SKM-1 treated with dmso at 0.1 percent for 144 hours (cell line): Measurements from ENCODE around the gene LZTFL1.

ENCODE experiments used
- DNase-seq: peaks from one replicate; lab custom pipeline; 2025; ENCODE audit not compliant: unreplicated experiment; lab: John Stamatoyannopoulos, UW

The LZTFL1 gene

DNA sequence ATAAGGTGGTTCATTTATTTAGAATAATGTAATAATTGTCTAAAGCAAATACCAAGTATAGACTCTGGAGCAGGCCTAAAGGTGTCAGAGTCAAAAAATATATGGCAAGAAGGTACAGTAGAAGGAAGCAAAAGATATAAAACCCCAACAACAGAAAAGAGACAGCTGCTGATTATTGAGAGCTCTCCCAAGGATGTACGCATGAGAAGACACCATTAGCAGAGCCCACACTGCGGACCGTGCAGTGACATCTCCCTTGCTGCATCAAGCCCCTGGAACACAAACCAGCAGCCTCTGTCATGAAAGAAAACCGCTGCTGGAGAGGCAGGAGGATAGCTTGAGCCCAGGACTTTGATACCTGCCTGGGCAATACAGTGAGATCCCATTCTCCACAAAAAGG, 27.6 kb downstream of the LZTFL1 start:
- DNase-seq: no peak

- no peak for DNase-seq
These were observed 34.0 kb downstream of the LZTFL1 start for GRCh38 chr3:45807681-45808540.

- no peak for DNase-seq
These were observed 34.8 kb downstream of the LZTFL1 start for GRCh38 chr3:45807133-45807532.

DNA sequence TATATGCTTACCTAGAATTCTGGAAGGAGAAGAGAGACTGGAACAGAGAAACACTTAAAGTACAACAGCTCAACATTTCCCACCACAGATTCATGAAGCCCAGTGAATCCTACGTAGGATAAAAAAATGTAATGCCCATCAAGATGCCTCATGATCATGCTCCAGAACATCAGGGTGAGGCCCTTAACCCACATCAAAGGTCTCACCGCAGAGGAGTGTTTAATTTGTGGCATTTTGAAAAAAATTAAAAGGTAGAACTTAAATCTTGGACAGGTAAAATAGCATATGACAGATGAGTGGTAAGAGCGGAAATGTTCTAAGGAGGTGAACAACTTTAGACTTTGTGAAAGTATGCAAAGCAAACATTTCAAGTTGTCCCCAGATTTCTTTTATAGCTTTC, 35.8 kb downstream of the LZTFL1 start:
- no peak for DNase-seq

GRCh38 chr3:45803252-45803935, 38.5 kb downstream of the LZTFL1 start:
- no peak for DNase-seq

DNA sequence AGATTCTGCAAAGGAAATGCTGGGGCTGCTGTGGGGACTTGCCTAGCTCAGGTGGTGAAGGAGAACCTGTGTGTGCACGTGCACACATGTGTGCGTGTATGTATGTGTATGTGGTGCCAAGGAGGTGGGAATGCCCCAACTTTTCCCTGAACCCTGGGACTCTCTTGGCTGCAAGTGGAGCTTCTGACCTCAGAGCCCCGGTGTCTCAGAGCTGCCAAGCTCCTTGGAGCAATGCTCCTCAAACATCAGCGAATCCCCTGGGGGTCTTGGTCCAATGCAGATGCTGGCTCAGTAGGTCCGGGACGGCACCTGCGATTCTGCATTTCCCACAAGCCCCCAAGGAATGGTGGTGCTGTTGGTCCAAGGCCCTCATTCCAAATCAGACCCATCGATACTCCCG, 39.8 kb downstream of the LZTFL1 start:
- DNase-seq: no peak

DNA sequence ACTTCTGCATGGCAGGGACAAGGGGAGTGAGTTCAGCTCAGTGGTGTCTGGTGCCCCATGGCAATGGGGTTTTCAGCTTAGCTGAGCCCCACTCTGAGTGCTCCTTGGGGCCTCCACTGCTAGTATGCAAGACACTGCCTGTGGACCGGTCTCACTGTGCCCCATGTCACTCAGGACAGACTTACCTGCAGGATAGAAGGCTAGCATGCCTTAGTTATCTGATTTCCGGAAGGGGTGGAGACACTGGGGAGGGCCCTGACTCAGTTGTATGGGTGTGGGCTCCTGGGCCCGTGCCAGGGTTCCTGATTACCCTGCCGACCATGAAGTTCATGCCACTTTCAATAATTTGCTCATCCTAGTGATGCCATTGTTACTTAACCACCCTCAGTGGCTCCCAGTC, 41.3 kb downstream of the LZTFL1 start:
- no peak for DNase-seq

DNA sequence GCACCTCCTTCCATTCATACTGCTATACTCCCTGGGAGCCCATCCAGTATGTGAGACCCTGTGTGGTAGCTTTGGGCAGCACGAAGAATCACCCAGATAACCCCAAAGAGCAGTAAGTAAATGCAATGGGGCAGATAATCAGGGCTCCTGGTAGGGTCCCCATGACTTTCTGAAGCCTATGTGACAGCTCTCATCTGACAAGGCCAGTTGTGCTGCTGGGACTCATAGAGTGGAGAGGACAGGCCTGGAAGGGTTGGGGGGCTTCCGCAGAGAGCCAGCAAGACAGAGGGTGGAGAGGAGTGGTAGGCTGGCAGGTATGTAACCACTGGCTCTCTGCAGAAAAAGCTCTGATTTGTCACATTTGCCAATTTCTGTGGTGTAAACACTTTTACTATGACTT, 42.3 kb downstream of the LZTFL1 start:
- no peak for DNase-seq

DNA sequence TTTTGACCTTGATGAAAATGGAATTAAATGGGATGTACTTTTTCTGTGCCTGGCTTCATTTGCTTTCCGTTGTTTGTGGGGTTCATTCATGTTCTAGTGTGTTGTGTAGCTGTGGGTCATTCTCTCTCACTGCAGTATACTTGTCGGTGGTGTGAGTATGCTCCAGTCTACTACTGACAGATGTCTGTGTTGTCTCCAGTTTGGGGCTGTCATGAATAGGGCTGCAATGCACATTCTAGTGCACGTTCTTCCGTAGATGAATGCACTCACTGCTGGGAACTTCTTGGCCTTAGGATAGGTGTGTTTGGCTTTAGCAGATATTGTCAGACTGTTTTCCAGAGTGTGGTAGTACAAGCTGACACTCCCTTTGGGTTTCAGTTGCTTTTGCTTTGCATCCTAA, 43.9 kb downstream of the LZTFL1 start:
- no peak for DNase-seq

DNA sequence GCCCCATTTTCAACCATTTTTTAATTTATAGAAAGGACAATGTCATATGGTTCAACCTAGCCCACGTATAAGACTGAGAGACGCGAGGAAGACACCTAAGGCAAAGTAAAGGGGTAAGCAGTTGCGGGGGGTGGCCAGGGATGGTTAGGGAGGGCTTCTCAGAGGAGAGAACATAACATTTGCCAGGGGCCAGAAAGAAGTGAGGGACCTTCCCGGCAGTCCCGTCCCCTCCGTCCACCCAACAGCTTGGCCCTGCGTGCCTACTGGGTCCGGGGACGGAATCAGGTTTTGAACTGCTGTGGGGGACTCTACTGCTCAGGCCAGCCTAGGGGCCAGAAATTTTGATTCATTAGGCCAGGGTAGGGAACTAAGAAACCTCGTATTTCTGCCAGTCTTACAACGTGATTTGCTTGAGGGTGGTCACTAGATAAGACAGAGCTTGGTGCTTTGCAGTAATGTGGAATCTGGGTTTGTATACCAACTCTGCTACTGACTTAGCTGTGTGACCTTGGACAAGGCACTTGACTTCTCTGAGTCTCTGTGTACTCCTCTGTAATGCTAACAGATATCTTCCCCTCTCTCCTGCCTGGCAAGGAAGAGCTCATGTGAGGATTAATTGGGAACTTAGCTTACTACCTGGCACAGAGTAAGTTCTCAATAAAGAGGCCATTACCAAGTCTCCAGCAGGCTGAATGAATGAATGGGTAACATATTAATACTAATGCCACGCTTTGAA, 44.8 kb downstream of the LZTFL1 start:
- DNase-seq: no peak

DNA sequence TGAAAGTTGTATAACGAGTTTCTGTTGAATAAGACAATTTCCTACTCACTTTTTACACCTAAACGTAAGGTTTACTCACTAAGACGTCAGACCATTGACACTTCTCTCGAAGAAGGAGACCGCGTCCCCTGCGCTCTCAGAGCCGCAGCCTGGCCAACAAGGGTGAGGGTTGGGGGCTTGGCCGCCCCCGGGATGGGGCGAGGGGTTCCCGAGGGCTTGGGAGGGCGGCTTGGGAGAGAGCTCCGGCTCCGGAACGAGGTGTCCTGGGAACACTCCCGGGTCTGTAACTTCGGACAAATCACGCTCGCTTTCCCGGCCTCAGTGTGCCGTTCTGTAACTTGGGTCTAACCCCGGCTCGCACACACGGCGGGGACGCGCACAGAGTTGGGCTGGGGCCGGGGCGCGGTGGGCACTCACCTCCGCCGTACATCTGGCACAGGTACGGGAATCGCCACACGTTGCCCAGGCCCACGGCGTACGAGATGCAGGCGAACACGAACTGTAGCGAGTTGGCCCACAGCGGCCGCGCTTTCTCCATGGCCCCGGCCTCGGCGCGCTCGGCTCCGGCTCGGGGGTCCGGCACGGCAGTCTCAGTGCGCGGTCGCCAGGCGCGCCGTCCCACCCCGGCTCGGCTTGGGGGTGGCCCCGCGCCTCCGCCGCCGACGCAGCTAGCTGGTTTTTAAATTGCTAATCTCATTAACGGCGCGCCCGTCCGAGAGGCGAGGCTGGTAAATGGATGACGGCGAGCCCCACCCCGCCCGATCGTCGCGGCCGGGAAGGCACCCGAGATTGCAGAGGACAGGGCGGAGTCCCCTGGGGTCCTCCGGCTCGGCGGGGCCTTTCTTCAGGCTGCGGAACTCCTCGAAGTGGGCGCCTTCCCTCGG, 45.8 kb downstream of the LZTFL1 start, which contains the start of gene SLC6A20:
SLC6A20 (minus strand) TSS at position 655 of the 884 bp plus-strand sequence; CDS start at position 538, 117 bp downstream.
- DNase-seq: no peak

DNA sequence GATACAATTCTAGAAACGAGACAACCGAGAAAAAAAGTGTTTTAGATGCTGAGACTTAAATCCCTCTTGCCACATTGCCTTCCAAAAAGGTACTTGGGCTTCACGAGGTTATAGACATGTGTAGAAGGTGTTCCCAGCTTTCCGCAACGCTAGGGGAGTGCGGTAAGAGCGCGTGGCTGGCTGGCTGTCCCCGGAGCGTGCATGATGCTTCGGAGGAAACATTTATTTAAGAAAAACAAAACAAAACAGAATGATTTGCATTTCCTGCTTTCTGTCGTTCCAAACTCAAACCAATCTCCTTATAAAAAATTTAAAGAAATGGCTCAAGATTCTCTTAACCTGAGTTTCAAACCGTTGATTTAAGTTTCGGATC, 46.4 kb downstream of the LZTFL1 start:
- no peak for DNase-seq

DNA sequence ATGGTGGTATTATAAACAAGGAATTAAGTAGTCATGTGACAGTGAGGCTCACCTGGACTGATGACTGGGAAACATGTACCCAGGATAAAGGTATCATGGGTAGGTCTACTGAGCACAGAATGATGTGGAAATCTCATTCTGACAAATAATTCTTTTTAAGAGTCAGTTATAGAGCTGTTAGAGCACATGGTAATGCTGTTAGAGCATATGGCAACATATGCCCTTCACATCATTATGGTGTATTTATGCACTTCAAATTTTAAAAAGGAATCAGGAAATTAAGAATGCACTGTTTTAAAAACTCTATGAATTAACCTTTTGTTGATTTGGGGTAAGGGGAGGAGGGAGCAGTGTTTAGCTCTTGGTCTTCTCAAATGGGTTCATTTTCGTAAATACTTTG, 47.3 kb downstream of the LZTFL1 start:
- no peak for DNase-seq

DNA sequence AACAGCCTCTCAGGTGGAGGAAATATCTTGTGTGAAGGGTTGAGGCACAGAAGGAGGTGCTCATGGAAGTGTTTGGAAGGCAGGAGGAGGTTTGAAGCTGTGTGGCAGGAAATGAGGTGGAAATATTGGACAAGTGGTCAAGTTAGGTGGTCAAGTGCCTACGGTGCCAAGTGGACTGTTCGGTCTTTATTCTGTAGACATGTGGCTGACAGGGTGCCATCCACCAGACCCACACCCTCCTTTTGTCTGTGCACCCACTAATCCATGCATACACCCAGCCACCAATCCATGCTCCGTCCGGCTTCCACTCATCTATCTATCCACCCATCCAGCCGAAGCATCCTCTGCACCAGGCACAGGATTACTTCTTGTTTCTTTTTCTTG, 47.8 kb downstream of the LZTFL1 start:
- DNase-seq: no peak

DNA sequence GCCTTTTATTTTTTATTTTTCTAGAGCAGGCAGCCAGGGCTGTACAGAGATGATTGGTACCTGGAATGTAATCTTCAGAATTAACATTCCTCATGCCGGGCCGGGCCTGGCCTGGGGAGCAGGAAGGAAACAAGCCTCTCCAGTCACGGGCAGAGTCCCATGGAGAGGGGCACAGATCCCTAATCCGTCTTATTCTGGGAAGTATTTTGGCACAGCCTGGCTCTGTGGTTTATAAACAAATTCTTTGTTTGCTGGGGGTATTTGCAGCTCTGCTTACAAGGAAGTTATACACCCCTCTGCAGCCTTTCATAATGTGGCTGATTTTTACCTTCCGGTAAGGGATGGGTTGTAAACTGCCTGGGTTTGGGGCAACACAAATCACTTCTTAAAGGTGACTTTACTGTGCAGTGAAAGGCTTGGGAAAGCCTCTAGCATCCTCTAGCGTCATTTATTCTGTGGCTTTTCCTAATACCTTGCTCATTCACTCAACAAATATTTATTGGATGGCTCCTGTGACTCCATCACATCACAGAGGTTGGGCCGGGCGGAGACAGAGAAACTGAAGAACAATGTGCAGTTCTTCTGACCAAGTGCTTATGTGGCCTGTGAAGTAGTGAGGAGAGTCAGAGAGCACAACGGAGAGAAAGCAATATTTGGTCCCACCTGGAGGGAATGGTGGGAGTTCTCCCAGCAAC, 48.3 kb downstream of the LZTFL1 start:
- no peak for DNase-seq

GRCh38 chr3:45792516-45793172, 49.3 kb downstream of the LZTFL1 start:
- no peak for DNase-seq

DNA sequence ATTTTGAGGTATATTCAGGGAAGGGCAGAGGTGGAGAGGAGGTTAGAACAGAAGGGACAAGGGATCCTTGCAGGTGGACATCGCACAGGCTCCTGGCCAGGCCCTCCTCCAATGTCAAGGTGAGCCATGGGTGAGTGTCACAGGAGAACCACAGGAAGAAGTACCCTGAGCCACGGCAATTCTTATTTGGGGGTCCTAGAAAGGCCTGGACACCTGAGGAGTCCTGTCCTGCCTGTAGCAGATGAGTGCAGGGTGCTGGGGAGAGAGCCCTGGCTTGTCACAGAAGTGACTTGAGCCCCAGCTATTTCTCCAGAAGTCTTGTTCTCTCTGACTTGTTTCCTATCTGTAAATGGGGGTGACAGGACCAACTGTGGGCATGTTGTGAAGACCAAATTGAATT, 49.9 kb downstream of the LZTFL1 start:
- no peak for DNase-seq

GRCh38 chr3:45790596-45790995, 51.3 kb downstream of the LZTFL1 start:
- DNase-seq: no peak

GRCh38 chr3:45789235-45789812, 52.6 kb downstream of the LZTFL1 start:
- DNase-seq: no peak
